Measurements from ENCODE around the gene FBN1.

FBN1 gene

DNA sequence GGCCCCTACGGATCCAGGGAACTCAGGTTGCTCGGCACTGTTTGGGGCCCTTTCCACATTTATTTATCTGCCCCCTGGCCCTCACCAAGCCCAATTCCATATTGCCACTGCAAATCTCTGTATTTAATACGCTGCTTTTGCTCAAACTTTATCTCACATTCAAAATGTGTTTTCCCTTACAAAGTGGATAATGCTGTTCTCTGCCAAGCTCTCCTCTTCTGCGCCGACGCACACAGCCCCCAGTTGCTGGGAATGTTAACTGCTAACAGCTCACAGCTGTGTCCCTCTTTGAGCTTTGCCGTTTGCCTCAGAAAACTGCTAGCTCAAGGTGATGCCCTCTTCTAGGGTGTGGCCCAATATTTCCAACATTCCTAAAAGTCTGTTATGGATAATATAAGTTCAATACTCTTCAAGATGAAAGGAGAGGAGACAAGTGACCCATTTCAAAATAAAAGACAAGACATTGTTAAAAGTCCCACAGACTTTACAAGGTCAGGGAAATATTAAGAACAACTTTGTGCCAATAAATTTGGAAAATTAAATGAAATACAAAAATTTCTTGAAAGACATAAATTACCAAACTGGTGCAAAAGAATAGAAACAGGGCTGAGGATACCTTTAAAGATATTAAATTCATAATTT is 12.6 kb upstream of the FBN1 start:
- TF ChIP-seq EZH2phosphoT487 (IDR thresholded peaks at IDR 0.05; ENCODE audit: low read length) (no peak), EZH2 (optimal IDR thresholded peaks at IDR 0.05; ENCODE audit: low read depth, low read length) (no peak)
- TF ChIP-seq, protein P1, sequence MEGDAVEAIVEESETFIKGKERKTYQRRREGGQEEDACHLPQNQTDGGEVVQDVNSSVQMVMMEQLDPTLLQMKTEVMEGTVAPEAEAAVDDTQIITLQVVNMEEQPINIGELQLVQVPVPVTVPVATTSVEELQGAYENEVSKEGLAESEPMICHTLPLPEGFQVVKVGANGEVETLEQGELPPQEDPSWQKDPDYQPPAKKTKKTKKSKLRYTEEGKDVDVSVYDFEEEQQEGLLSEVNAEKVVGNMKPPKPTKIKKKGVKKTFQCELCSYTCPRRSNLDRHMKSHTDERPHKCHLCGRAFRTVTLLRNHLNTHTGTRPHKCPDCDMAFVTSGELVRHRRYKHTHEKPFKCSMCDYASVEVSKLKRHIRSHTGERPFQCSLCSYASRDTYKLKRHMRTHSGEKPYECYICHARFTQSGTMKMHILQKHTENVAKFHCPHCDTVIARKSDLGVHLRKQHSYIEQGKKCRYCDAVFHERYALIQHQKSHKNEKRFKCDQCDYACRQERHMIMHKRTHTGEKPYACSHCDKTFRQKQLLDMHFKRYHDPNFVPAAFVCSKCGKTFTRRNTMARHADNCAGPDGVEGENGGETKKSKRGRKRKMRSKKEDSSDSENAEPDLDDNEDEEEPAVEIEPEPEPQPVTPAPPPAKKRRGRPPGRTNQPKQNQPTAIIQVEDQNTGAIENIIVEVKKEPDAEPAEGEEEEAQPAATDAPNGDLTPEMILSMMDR (IDR thresholded peaks at IDR 0.05; ENCODE audit: low read length) = no peak
- Histone ChIP-seq H3K27me3 (replicated peaks; ENCODE audit: insufficient read depth, low read length) (no peaks in the 10 kb centered on the region), H3K4me1 (ENCODE audit: low read length) (no peaks in the 10 kb centered on the region), H3K9ac (ENCODE audit: low read length) (no peak overlapping the region), H3K9me2 (replicated peaks; ENCODE audit: insufficient read depth, low read length) (no peaks in the 10 kb centered on the region), H3K79me2 (ENCODE audit: low read length) (no peaks in the 10 kb centered on the region), H3K4me3 (ENCODE audit: low read length) (no peak overlapping the region), H3K36me3 (replicated peaks; ENCODE audit: insufficient read depth, low read length) (no peaks in the 10 kb centered on the region), H3F3A (ENCODE audit: insufficient read depth, low read length) (no peaks in the 10 kb centered on the region), H4K20me1 (ENCODE audit: insufficient read depth, low read length) (no peaks in the 10 kb centered on the region), H2AFZ (ENCODE audit: low read length) (no peak overlapping the region), H3K27ac (ENCODE audit: low read length) (no peak overlapping the region), H3K4me2 (ENCODE audit: low read depth, low read length) (no peak overlapping the region), H3K9me3 (replicated peaks; ENCODE audit: insufficient read depth, low read length) (no peaks in the 10 kb centered on the region)
- DNase-seq = no peak

DNA sequence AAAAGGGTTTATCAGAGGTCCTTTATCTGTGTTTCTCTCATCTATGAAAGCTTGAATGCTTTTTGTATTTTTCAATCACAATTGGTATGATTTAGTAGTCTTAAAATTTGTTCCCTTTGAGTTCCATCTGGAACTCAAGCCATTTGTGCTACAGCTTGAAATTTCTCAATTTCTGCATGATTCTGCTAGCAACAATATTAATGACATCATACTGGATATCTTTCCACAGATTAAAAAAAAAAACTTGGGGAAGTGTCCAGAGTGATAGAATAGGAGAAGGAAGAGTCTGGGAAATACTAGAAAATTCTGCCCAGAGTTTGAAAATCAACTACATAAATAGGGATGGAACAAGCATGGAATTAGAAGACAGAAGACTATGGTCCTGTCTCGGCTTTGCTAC is 9.3 kb upstream of the FBN1 start:
- no peak for DNase-seq
- TF ChIP-seq EZH2 (optimal IDR thresholded peaks at IDR 0.05; ENCODE audit: low read depth, low read length) = no peak
- TF ChIP-seq, protein P1 (IDR thresholded peaks at IDR 0.05; ENCODE audit: low read length) = no peak
- TF ChIP-seq EZH2phosphoT487 (IDR thresholded peaks at IDR 0.05; ENCODE audit: low read length) = no peak
- Histone ChIP-seq H3K4me3 (ENCODE audit: low read length) (no peak overlapping the region), H3K36me3 (replicated peaks; ENCODE audit: insufficient read depth, low read length) (no peaks in the 10 kb centered on the region), H3K9me2 (replicated peaks; ENCODE audit: insufficient read depth, low read length) (no peaks in the 10 kb centered on the region), H3K27ac (ENCODE audit: low read length) (no peak overlapping the region), H4K20me1 (ENCODE audit: insufficient read depth, low read length) (no peaks in the 10 kb centered on the region), H3K4me2 (ENCODE audit: low read depth, low read length) (no peak overlapping the region), H3K9me3 (replicated peaks; ENCODE audit: insufficient read depth, low read length) (no peaks in the 10 kb centered on the region), H3F3A (ENCODE audit: insufficient read depth, low read length) (no peaks in the 10 kb centered on the region), H3K9ac (ENCODE audit: low read length) (no peak overlapping the region), H3K4me1 (ENCODE audit: low read length) (no peaks in the 10 kb centered on the region), H2AFZ (ENCODE audit: low read length) (no peak overlapping the region), H3K79me2 (ENCODE audit: low read length) (no peaks in the 10 kb centered on the region), H3K27me3 (replicated peaks; ENCODE audit: insufficient read depth, low read length) (no peaks in the 10 kb centered on the region)

DNA sequence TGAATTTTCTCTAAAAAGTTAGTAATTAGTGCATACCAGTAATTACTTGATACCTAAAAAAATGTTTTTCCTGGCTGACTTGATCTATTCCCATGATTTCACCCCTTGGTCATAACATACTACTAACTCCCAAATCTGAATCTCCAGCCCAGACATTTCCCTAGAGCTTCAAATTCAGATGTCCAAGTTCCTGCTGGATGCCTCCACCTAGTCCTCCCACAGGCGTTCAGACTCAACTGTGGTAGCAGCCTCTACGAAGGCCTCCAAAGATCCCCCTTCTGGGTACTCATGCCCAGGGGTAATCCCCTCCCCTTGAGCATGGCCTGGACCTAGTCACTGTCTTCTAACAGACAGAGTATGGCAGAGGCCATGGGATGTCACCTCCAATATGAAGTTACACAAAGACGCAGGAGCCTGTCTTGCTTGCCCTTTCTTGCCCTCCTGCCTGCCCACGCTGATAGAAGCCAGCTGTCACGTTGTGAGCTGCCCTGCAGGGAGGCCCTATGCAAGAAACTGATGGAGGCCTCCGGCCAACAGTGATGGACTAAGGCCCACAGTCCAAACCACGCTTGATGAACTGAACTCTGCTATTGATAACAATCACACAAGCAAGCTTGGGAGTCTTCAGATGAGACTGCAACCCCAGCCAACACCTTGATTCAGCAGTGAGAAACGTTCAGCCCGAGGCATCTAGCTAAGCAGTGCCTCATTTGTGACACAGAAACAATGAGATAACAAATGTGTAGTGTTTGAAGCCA is 8.6 kb upstream of the FBN1 start:
- Histone ChIP-seq H3K4me3 (ENCODE audit: low read length) (no peak overlapping the region), H3K36me3 (replicated peaks; ENCODE audit: insufficient read depth, low read length) (no peaks in the 10 kb centered on the region), H4K20me1 (ENCODE audit: insufficient read depth, low read length) (no peaks in the 10 kb centered on the region), H3K27ac (ENCODE audit: low read length) (no peak overlapping the region), H3K9me2 (replicated peaks; ENCODE audit: insufficient read depth, low read length) (no peaks in the 10 kb centered on the region), H3K9me3 (replicated peaks; ENCODE audit: insufficient read depth, low read length) (no peaks in the 10 kb centered on the region), H3K9ac (ENCODE audit: low read length) (no peak overlapping the region), H3K27me3 (replicated peaks; ENCODE audit: insufficient read depth, low read length) (no peaks in the 10 kb centered on the region), H3K4me2 (ENCODE audit: low read depth, low read length) (no peak overlapping the region), H3F3A (ENCODE audit: insufficient read depth, low read length) (no peaks in the 10 kb centered on the region), H3K79me2 (ENCODE audit: low read length) (no peaks in the 10 kb centered on the region), H3K4me1 (ENCODE audit: low read length) (no peaks in the 10 kb centered on the region), H2AFZ (ENCODE audit: low read length) (no peak overlapping the region)
- TF ChIP-seq EZH2 (optimal IDR thresholded peaks at IDR 0.05; ENCODE audit: low read depth, low read length) (no peak), EZH2phosphoT487 (IDR thresholded peaks at IDR 0.05; ENCODE audit: low read length) (no peak)
- TF ChIP-seq, protein P1 (IDR thresholded peaks at IDR 0.05; ENCODE audit: low read length) = no peak
- no peak for DNase-seq

All from MM.1S (cell line).